Measurements from ENCODE around the gene C2CD4B.
A peak's percentile ranks its signal among the peaks of the same experiment; 100 is the strongest.

Gene C2CD4B

DNA sequence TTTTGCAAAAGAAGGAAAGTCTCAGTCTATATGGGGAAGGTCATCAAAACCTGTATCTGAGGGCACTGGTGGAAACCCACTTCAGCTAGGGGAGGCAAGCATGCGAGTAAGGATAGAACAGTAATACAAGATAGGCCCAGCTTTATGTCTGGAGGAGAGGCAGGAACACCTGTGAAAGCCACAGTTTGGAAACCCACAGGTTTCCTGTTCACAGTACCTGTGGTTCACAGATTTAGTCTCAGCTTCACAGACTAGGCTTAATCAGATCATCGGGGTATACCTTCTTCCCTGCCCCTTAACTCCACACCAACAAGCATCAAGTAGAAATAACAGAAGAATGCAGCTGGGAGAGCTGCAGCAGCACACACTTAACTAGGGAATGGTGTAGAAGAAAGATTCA lies 36.2 kb downstream of the C2CD4B start:
- TF ChIP-seq, protein P1, sequence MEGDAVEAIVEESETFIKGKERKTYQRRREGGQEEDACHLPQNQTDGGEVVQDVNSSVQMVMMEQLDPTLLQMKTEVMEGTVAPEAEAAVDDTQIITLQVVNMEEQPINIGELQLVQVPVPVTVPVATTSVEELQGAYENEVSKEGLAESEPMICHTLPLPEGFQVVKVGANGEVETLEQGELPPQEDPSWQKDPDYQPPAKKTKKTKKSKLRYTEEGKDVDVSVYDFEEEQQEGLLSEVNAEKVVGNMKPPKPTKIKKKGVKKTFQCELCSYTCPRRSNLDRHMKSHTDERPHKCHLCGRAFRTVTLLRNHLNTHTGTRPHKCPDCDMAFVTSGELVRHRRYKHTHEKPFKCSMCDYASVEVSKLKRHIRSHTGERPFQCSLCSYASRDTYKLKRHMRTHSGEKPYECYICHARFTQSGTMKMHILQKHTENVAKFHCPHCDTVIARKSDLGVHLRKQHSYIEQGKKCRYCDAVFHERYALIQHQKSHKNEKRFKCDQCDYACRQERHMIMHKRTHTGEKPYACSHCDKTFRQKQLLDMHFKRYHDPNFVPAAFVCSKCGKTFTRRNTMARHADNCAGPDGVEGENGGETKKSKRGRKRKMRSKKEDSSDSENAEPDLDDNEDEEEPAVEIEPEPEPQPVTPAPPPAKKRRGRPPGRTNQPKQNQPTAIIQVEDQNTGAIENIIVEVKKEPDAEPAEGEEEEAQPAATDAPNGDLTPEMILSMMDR (conservative IDR thresholded peaks at IDR 0.05; ENCODE audit: low read length), result no peak
- DNase-seq (ENCODE audit: low read depth), result no peak
- H3K4me3 ChIP-seq (ENCODE audit: low read length), result no peak overlapping the region

- H3K4me3 ChIP-seq (ENCODE audit: low read length), result no peak overlapping the region
- TF ChIP-seq, protein P1 (conservative IDR thresholded peaks at IDR 0.05; ENCODE audit: low read length), result no peak
- DNase-seq (ENCODE audit: low read depth), result no peak
Observed at GRCh38 chr15:62126364-62126763, 38.7 kb downstream of the C2CD4B start.

DNA sequence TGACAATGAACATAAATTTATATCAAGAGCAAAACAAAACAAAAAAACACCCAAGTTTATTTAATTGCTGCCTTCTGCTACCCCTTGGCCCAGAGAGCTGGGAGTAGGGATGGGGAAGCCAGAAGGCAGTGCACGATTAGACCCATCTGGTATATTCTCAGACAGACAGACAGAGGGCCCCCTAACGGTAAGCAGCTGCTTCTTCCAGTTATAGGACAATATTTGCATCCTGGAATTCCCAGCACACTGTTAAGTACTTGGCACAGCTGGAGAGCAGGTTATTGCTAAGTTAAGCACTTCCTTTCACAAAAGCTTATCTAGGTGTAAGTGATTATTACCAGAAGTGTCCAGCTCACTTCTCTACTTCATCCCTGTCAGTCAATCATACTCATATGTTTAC lies 39.3 kb downstream of the C2CD4B start:
- no peak overlapping the region for H3K4me3 ChIP-seq (ENCODE audit: low read length)
- DNase-seq (ENCODE audit: low read depth), result peak; percentile 46
- TF ChIP-seq, protein P1 (conservative IDR thresholded peaks at IDR 0.05; ENCODE audit: low read length), result peak; percentile 58

GRCh38 chr15:62124973-62125303 lies 40.1 kb downstream of the C2CD4B start:
- TF ChIP-seq, protein P1 (conservative IDR thresholded peaks at IDR 0.05; ENCODE audit: low read length), result no peak
- H3K4me3 ChIP-seq (ENCODE audit: low read length), result no peak overlapping the region
- DNase-seq (ENCODE audit: low read depth), result no peak

DNA sequence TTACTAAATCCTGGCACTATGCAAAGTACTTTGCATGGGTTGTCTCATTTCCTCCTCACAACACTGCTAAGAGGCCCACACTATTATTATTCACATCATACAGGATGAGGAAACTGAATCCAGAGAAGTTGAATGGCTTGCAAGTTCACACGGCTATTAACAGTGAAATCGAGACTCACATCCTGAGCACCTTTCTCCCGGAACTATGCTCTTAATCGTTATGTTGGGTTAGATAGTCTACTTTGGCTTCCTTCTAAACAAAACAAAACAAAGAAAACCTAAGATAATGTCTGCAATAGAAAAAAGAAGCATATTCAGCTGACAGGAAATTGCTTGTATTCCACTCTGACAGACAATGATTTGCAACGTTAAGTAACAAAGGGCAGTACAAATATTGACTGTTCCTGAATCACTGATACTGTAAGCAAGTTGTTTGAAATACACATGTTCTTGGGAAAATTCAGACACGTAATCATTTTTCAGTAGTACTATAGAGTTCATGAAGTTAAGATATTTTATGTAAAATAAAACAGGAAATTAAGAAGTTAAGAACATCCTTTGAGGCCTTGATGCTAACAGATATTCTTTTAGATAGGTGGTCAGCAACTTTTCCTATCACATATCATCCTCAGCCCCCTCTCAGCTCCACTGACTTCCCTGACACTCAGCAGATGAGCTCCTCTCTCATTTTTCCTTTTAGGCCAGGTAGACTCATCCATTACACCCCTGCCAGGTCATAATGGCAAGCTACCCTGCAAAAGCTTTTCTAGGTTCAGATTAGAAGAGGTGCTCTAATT lies 40.7 kb downstream of the C2CD4B start:
- TF ChIP-seq, protein P1 (conservative IDR thresholded peaks at IDR 0.05; ENCODE audit: low read length), result no peak
- DNase-seq (ENCODE audit: low read depth), result no peak
- no peak overlapping the region for H3K4me3 ChIP-seq (ENCODE audit: low read length)

DNA sequence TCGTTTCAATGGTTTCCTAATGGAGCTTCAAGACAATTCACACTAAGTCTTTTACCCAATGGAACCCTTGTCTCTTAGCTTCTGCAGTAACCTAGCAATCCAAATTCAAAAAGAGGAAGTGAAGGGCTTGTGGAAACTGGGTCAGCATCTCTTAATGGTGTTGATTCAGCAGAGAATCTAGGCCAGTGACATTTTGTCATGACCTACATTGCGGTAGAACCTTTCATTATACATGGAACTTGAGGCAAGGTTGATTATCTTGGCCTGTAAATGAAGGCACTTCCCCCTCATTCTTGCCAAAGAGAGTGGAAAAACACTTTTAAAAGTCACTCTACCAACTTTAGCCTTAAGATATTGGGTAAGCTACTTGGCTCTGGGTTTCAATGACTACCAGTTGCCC lies 42.8 kb downstream of the C2CD4B start:
- TF ChIP-seq, protein P1 (conservative IDR thresholded peaks at IDR 0.05; ENCODE audit: low read length), result no peak
- no peak for DNase-seq (ENCODE audit: low read depth)

GRCh38 chr15:62121273-62122015 lies 43.6 kb downstream of the C2CD4B start:
- DNase-seq (ENCODE audit: low read depth), result no peak
- H3K4me3 ChIP-seq (ENCODE audit: low read length), result no peak overlapping the region
- TF ChIP-seq, protein P1 (conservative IDR thresholded peaks at IDR 0.05; ENCODE audit: low read length), result no peak

More for the DNA sequence above, 42.8 kb downstream of the C2CD4B start:
- no peak overlapping the region for H3K4me3 ChIP-seq (ENCODE audit: low read length)

All from AG10803 (cell line).